Renal cortex interstitium (tissue), 11 donors: ENCODE measurements around the gene AFF4. TPM values are rescaled to one million over a fixed set of nuclear protein-coding genes. Genes with fewer than 3 reads are reported as not detected.
"Not testable (repeated sequence)": the region's sequence is repeated elsewhere in the genome, so short reads cannot be mapped to it uniquely, and the experiment has no call there.

Experiments
- DNase-seq, 11 donors: peaks; one replicate each; pipeline ENCODE4 v3.0.0-alpha.2; 2013; ENCODE audit warnings: low read depth in 9 of 11, low spot score in 4 of 11; ENCODE audit errors: extremely low read depth in 1 of 11
- polyA plus RNA-seq, 3 donors: library from polyadenylated mRNA; unstranded; fragments of 120-200 nt; gene quantifications; one replicate each; pipeline ENCODE4 v1.2.1, GENCODE V29; 2013; ENCODE audit not compliant: insufficient read length in 3 of 3

Gene AFF4
- polyA plus RNA-seq, 3 donors = 57.0 to 75.3 (median 69.6) TPM

DNA sequence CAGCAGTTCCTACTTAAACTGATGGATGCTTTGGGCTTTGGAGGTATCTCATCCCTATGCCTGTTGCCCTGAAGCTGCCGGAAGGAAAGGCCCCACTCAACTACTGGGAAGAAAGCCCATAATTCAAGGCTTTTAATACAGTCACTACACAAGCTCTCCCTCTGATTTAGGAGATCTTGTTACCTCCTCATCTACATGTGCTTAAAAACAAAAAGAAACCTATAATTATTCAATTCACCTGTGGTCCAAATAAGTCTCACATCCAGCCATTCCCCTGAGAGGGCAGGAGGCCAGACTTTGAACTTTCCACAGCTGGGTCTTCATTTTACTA, 90.7 kb downstream of the AFF4 start:
- DNase-seq = no peak

DNA sequence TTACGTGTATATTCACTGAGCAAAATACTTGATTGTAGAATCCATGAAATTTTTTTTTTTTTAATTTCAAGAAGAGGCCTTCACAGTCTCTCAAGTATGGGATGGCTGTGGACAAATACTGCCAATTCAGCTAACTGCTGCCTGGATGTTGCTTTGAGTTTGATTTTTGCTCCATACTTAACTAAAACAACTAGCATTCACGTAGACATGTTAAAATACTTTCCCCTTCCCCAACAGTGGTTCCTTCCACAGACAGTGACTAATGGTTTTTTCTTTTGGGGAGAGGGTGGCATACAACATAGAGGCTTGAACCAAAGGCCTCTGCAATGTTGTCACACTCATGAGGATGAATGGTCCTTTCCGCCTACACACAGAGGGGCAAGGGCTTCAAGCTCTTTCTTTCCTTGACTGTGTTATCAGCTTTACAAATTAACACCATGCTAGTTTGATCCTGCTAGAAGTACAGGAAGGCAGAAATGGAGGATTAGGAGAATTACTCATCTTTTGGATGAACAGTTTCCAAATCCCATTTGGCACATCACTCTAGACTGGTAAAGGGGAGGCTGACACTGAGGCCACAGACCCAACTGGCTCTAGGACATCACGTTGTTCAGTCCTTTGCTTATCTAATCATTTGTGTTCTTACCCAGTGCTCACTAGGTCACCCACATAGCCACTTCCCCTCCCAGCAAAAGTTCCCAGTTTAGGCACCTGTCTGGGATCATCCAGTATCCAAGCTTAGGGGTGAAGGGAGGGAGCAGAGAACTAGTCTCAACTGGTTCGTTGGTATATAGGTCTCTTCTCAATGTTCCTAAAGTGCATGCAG, 91.8 kb downstream of the AFF4 start:
- no peak for DNase-seq

DNA sequence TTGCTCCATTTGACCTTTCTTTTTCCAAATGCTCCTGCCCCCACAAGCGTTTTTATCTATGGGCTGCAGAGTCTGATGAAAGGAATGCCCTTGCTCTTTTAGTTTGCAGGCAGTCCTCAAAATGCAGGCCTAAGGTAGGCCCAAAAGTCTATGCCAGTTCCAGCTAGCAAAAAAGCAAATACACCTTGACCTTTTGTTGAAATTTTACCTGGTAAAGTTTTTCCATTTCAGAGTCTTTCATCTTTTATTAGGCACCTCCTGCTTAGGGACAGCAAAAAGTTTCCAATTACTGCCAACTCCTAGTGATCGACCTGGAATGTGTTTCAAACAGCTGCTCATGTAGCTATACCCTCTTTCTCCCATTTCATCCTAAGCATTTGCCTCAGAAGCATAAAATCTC, 92.6 kb downstream of the AFF4 start:
- DNase-seq = no peak

DNA sequence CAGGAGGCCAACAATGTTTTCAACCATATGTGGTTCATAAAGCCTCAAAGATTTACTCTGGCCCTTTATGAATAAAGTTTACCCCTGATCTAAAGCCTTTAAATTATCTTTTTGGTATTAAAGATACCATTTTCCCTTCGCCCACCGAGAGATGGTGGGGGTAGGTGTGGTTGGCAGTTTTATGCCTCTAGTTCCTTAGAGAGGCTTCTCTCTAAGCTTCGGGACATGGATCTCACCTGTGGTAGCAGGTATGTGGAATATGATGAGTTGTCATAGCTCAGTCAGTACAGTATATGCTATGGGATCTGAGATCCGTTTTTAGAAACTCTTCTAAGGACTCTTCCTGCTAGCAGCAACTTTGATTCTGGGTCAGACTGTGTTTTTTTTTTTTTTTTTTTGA, 94.7 kb downstream of the AFF4 start:
- DNase-seq = no peak

DNA sequence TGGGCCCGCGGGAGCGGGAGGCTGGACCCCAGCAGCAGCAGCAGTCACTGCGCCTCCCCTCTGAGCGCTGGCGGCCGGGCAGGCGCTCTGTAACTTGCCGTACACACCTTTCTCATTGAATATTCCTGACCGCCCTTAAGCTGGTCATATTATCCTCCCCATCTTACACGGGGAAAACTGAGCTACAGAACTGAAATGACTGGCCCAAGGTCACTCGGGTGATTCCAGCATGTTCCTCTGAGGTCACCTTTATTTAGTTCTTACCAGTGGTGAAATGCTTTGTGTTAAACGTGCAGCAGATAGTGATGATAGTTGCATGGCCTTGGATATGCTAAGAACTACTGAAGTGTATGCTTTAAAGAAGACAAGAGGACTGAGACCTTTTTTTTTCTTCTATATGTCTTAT, 96.4 kb downstream of the AFF4 start:
- DNase-seq = peak in 1 of 11 donors; percentile 16

DNA sequence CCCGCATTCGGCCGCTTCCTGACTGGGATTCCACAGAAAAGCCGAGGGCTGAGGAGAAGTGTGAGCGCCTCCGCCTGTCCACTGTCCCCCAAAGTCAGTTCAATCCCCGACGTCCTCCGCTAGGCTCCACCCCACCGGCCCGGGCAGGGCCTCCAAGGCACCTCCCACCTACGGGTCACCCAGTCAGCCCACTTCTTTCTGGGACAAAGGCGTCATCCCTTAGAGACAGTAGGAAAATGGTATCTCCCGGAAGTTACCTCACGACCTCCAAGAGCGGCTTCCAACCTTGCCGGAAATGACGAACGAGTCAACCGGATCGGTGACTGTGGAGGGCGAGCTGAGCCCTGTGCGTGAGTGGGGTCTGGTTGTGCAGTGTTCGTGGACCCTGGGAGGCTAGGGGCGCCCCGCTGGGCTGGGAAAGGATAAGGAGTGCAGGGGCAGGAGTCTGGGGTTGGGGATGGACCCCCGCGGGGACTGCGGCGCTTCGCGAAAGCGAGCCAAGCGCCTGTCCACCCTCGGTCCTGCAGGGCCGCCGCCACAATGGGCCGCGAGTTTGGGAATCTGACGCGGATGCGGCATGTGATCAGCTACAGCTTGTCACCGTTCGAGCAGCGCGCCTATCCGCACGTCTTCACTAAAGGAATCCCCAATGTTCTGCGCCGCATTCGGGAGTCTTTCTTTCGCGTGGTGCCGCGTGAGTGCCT, 96.9 kb downstream of the AFF4 start, which contains the start of the genes GDF9 and UQCRQ:
Gene GDF9, minus strand, starts transcription at position 128 of the 704 bp plus-strand sequence. CDS start 1,936 bp downstream, outside the sequence.
Gene UQCRQ, plus strand, starts transcription at position 301 of the 704 bp plus-strand sequence. Its CDS starts 240 bp downstream, at position 541.
- DNase-seq = peak; percentile 99 to 100 (median 100)

DNA sequence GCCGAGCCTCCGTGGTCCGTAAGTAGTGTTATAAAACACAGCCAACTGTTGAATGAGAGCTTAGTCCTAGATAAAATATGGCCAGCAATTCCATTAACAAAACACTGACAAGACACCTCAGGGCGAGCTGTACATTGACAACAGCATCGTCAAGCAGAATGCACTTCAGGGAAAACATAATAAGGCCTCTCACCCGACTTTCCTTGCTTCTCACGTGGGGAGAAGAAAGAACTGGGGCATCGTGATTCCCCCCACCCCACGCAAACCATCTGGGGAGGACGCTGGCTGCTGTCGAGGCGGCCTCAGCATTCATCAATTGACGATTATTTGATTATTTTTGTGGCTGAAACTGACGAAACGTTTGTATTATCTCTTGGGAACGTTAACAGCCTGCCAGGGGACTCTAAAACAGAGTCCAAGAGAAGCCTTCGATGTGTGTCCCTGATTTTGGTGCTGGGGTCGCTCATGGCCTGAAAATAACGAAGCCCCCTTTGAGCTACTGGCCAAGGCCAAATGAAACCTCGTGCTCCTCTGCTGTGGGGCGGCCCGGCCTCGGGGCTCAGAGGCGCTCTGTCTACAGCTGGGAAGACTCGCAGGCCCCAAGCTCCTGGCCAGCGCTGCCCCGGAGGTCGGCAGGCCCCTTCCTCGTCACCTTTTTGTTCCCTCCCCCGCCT, 97.6 kb downstream of the AFF4 start:
- DNase-seq = no peak

DNA sequence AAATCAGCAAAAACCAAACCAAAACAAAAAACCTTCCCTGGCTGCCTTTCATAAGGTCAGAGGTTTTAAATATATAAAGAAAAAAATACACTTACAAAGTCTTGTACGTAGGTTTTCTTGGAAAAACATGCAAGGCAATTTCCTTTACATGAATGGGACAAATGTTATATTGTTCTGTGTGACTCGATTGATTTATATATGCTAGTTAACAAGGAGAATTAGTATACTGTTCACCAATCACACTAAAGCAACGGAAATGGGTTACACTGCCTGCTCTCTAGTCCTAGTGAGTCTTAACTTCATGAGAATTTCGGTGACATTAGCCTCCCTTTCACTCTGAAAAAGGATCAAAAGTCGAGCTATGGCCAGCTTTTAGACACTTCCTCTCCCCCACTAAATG, 102.7 kb downstream of the AFF4 start:
- DNase-seq = no peak

DNA sequence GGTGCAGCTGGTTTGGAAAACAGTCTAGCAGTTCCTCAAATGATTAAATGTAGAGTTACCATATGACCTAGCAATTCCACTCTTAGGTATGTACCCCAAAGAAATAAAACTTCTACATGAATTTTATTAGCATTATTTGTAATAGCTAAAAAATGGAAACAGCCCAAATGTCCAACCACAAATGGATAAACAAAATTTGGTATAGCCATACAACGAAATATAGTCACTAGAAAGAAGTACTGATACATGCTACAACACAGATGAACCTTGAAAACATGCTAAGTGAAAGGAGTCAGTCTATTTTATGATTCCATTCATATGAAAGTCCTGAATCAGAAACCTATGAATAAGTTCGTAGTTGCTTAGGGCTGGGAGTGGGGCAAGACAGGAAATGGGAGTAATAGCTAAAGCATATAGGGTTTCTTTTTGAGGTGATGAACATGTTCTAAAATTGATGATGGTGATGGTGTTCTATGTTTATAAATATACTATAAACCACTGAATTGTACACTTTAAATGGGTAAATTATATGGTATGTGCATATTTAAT, 103.5 kb downstream of the AFF4 start:
- DNase-seq = no peak

DNA sequence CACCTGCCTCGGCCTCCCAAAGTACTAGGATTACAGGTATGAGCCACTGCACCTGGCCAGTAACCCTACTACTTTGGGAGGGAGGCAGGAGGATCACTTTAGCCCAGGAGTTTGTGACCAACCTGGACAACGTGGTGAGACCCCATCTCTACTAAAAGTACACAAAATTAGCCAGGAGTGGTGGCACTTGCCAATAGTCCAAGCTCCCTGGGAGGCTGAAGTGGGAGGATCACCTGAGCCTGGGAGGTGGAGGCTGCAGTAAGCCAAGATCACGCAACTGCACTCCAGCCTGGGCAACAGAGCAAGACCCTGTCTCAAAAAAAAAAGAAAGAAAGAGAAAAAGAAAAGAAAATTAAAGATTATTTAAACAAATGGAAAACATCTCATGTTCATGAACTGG, 107.4 kb downstream of the AFF4 start:
- DNase-seq = no peak

DNA sequence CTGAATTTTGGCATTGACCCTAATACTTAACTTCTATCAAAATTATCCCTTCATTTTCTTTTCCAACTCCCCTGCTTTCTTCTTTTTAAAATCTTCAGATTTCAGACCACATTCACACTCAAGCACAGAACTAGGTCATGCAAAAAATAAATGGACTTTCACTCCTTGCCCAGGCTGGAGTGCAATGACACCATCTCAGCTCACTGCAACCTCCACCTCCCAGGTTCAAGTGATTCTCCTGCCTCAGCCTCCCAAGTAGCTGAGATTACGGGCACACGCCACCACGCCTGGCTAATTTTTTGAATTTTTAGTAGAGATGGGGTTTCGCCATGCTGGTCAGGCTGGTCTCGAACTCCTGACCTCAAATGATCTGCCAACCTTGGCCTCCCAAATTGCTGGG, 108.4 kb downstream of the AFF4 start:
- DNase-seq = not testable (repeated sequence)

DNA sequence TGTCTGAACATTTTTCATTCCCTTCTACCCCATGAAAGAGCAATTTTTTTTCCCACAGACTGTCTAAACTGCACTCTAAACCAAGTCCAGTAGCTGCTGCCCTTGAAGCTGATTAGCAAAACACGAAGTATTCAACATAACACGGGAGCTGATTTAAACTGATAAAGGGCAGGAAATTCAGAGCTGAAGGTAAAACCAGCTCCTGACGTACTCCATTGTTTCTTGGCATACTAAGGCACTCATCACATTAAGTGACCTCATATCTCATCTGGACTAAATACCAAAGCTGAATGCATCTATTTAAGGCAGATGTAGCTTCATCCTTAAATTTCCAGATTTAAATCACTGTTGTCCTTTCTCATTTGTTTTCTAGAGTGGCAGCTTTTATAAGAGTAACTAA, 109.1 kb downstream of the AFF4 start:
- DNase-seq = no peak

DNA sequence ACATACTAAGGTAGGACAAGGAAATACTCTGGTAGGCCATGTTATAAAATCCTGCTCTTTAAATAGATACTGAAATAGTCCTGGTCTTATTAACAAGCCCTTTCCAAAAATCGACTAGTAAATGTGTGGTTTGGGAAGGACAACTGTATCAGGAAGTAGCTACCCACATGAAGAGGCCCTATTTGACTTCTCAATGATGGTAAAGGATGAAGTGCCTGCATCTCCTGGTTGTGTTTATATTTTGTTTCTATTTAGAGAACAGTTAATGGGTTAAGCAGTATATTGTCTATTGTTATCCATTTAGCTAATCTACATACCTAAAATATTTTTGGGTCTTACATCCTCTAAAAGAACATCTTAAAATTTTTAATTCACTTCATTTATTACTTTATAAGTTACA, 109.6 kb downstream of the AFF4 start:
- no peak for DNase-seq

DNA sequence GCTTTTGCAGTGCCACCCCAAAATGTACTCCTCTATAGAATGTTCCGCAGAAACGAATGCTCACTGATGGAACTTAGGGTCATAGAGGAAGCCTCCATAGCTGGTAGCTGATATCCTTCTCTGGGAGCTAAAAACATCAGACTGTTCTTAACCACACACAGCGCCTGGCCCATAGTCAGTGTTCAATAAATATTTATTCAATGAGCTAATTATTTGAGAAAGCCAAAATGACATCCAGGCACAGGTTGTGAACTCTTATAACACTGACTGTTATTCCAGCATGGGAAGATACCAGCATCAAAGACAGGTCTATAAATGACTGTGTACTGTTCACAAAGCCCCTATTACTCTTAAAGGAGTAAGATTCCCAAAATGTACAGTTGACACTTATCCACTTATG, 110.1 kb downstream of the AFF4 start:
- no peak for DNase-seq

DNA sequence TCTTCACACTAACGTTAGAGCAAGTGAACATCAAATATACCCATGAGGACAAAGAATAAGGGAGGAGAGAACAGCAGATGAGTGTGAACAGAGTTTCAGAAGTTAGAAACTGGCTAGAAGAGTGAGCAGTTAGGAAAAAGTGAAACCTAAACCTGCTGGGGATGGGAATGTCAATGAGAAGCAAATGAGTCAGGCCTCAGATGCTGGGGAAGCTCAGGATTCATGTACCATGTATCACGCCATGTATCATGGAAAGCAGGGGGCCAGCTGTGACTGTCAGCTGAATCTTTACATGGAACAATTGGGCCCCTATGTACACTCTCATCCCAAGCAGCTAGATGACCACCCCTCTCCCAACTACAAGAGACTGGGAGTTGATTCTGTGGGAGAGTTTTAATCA, 113.4 kb downstream of the AFF4 start:
- DNase-seq = no peak

DNA sequence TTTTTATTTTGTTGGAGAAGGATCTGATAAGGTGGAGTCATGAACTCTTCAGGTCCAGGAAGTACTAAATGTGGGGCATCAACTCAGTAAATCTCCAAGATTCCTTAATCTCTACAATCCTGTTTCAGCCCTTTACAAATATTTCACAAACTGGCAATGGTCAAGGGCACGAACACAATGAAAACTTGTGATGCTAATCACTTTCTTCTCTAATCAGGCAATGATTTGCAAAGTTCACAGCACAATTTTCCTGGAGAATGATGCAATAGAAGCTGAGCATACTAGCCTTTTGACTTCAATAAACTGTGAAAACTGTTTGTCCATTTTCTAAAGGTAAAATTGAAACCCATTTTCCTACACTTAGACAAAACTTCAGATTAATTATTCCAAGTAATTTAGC, 114.1 kb downstream of the AFF4 start:
- no peak for DNase-seq

DNA sequence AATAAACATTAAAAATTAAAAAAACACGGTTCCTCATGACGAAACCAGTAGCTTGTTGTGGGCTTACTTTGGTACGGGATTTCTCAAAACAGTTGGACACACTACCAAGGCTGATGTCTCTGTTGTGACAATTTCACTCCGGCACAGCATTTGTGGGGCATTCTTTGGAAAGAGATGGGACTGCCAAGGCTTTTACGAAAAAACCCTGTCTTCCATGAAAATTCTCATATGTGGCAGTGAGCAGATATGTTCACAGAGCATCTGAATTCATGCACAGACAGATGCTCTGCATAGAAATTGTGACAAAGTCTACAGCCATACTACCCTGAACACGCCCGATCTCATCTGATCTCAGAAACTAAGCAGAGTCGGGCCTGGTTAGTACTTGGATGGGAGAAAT, 115.2 kb downstream of the AFF4 start:
- DNase-seq = no peak

DNA sequence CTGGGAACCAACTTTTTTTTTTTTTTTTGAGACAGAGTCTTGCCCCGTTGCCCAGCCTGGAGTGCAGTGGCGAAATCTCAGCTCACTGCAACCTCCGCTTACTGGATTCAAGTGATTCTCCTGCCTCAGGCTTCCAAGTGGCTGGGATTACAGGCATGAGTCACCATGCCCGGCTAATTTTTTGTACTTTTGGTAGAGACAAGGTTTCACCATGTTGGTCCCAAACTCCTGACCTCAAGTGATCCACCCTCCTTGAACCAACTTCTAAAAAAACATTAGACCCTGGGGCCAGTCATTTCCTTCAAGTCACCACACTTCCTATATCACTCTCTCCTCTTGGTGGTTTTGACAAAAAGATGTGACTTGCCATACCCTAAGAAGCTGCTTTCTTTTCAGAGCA, 122.1 kb downstream of the AFF4 start:
- no peak for DNase-seq

DNA sequence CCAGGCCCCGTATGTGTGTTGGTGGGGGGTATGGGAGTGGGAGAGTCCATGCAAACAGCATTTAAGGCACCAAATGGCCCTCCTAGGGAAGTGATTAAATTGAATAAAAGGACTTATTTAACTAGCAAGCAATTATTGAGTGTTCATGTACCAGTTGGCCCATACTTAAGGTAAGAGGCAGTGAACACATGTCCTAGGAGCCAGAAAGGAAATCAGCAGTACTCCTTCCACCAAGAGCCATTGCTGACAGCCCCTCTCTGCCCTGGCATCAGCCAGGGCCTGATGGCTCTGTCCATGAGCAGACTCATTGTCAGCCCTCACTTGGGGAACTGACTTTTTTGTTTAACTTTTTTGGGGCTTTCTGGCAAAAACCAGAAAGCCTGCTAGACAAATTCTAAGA, 122.5 kb downstream of the AFF4 start:
- DNase-seq = no peak

DNA sequence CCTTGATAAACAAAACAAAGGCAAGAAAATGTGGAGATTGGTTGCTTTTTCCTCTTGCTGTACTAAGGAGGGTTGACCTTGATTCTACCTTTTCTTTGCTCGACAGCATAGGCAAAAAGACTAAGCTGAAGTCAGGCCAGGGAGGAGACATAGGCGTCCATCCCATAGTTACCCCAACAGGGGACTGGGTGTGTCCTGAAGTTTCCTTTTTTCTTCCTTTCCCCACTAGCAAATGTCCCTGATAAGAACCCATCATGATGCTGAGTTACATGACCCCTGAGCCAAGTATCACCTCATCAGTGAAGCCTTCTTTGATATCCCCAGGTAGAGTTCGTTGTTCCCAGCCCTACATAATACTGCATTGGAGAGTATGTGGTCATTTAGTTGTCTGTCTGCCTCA, 123.1 kb downstream of the AFF4 start:
- no peak for DNase-seq
